Left cardiac atrium (tissue), 4 donors: Measurements from ENCODE around the gene MACROD2. TPM values are rescaled to one million over a fixed set of nuclear protein-coding genes. Genes with fewer than 3 reads are reported as not detected.
A peak's percentile ranks its signal among the peaks of the same experiment; 100 is the strongest.
"Not testable (repeated sequence)": the region's sequence is repeated elsewhere in the genome, so short reads cannot be mapped to it uniquely, and the experiment has no call there.

Experiments used
- ATAC-seq, 2 donors: fragments of 200-7000 bp; cut with Tn5 transposase; one replicate each; pipeline ENCODE4 v1.9.1; 2020; ENCODE audit warnings: mild to moderate bottlenecking in 2 of 2, moderate library complexity in 2 of 2
- DNase-seq: peaks from one replicate; pipeline ENCODE4 v3.0.0-alpha.2; 2020
- intact Hi-C, 2 donors: fragments of 100-400 bp; cut with DNase I; formaldehyde crosslinking; loops; one replicate each; pipeline versions ENCODE4 v1.14.1 to v1.15.1; 2022 to 2023
- total RNA-seq, 2 donors: library from RNA; stranded (reverse); fragmentation: NEBNext Ultra II Directional; extraction: Animal tissue kit (Norgen Biotek cat#: 25700); gene quantifications; one replicate each; pipeline ENCODE4 v1.2.1, GENCODE V29; 2021
- donor health status: DM: no; HTN: yes; CAD: no.
- donor health status: DM: no; HTN: yes; CAD: no; lungs with severe emphysema.
- donor health status: DM: yes; HTN: yes; CAD: no.
- donor health status: Dilated cardiomyopathy.

Gene MACROD2
- total RNA-seq, 2 donors from 2014 or later = 1.3 to 2.6 TPM

DNA sequence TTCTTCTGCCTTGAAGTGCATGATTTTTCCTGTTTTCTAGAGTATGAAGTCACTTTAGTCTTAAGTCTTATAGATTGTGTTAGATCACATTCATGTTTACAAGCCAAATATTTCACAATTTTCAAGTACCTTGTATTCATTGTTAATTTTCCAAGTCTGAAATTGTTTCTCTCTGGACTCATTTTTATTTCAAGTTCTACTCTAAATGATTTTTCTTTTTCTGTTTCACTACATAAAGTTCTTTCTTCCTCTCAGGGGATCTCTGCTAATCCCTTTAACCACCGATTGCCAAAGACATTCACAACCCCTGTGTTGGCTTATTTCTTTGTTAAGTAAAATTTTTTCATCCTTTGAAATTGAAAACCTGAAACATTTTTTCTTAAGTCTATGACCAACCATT is 1772.3 kb downstream of the MACROD2 start:
- DNase-seq (no peak), ATAC-seq (no peak)
- intact Hi-C loops = no loop called here

- no peak for DNase-seq
- intact Hi-C loops = no loop called here
- no peak for ATAC-seq
Measured at GRCh38 chr20:15767999-15768741, 1772.9 kb downstream of the MACROD2 start.

DNA sequence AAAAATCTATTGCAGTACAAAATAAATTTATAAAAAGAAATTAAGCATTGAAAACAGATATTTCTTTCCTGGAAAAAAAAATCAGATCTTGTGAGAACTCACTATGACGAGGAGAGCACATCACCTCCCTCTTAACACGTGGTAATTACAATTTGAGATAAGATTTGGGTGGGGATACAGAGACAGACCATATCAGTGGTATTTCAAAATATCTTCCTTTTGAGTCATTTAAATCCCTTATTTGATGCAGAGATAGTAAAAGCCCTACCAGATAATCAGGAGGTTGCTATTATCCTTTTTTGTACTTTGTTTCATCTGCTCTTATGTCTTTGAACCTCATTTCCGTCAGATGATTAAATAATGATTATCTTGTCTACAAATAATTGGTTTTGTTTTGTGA is 1777.5 kb downstream of the MACROD2 start:
- ATAC-seq (no peak), DNase-seq (no peak)
- intact Hi-C loops = no loop called here

- intact Hi-C loops = no loop called here
- ATAC-seq (no peak), DNase-seq (no peak)
Measured at GRCh38 chr20:15774926-15775325, 1779.6 kb downstream of the MACROD2 start.

- no peak for ATAC-seq
- intact Hi-C loops = no loop called here
- no peak for DNase-seq
Measured at GRCh38 chr20:15776770-15777466, 1781.6 kb downstream of the MACROD2 start.

DNA sequence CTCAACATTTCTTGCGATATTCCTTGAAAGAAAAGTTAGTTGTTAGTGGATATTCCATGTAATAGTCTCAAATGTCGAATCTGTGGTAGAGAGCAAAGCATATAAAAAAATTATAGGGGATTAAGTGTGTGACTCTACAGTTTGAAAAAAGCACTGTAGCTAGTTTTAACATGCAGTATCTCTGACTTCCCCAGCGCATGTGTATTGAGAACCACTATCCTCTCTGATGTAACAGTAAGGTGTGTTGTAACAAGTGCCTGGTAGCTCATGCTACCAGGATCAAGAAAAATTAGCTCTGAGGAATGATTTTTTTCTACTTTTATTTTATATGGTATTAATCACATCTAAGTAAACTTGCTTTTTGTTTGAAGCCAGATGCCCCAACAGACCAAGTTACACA is 1788.7 kb downstream of the MACROD2 start:
- intact Hi-C loops = no loop called here
- ATAC-seq (no peak), DNase-seq (no peak)

GRCh38 chr20:15789079-15789478 is 1793.8 kb downstream of the MACROD2 start:
- DNase-seq (no peak), ATAC-seq (no peak)
- intact Hi-C loops = no loop called here

DNA sequence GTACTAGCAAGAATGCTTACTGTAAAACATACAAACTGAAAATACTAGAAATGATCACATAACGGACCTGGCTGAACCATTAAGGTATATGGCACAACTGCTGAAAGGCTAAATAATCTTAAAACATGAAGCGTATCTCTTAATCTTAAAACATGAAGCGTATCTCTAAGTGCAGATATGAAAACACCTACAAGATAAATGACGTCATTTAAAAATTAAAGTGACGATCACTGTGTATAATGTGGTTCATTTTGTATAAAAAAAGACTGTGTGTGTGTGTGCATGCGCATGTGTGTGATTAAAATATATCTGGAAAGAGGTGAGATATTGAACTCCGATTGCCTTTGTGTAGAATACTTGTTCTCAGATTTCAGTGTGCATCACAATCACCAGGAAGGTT is 1797.5 kb downstream of the MACROD2 start:
- DNase-seq (no peak), ATAC-seq (no peak)
- intact Hi-C loops = no loop called here

DNA sequence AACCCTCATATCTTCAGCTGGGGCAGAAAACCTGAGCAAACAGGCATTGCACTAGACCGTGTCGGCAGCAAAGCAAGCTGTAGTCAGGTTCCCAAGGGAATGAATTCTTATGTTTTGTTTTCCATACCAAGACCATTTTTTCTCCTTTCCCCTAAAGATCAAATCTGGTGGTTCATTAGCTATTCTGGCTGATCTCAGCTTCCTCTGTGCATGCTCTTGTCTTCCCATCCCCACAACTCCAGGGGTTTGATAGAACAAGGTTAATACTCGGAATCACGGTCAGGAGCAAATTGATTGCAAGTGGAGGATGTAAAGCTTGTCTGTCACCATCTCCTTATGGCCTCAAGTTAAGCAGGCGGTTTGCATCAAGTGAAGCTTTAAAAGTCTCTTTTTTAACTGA is 1799.1 kb downstream of the MACROD2 start:
- DNase-seq (no peak), ATAC-seq (no peak)
- intact Hi-C loops = no loop called here

DNA sequence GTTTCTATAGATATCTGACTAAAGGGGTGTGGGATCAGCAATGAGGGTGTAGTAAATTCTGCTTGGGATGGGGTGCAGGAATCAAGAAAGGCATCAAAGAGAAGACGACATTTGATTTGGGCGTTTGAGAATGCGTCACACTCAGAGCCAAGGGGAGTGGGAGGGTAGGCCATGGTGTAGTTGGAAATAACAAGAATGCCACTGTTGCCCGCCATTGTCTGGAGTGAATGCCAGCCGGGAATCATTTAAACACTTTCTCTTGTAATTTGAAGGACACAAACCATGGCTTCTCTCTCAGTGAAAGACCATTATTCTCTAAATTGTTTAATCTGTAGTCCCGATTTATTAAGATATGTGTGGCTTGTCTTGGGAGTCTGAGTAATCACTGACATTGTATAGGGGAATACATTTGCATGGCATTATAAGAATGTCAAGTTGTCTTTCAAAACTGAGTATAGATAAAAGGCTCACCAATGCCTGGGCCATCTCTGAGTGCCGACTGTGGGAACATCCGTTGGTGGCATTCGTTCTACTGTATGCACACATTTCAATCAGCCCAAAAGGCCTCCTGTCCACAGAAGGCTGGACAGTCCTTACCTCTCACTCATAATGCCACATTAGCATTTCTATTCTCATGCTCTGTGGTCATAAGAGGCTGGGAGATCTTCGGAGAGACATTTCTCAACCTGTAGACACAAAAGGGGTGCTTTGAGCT is 1800.1 kb downstream of the MACROD2 start:
- intact Hi-C loops = no loop called here
- no peak for DNase-seq
- no peak for ATAC-seq

- DNase-seq (no peak), ATAC-seq (no peak)
- intact Hi-C loops = no loop called here
Measured at GRCh38 chr20:15799871-15800270, 1804.6 kb downstream of the MACROD2 start.

DNA sequence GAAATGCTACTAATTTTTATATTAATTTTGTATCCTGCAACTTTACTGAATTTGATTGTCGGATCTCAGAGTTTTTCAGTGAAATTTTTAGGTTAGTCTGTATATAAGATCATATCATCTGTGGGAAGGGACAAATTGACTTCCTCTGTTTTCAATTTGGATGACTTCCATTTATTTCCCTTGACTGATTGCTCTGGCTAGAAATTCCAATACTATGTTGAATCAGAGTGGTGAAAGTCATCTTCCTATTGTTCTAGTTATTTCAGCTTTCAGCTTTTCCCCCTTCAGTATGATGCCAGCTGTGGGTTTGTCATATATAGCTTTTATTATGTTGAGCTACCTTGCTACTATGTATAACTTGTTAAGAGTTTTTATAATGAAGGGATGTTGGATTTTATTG is 1806.7 kb downstream of the MACROD2 start:
- ATAC-seq = no peak
- DNase-seq = no peak
- intact Hi-C loops = no loop called here

- intact Hi-C loops = no loop called here
- no peak for ATAC-seq
- no peak for DNase-seq
Measured at GRCh38 chr20:15805154-15805553, 1809.8 kb downstream of the MACROD2 start.

DNA sequence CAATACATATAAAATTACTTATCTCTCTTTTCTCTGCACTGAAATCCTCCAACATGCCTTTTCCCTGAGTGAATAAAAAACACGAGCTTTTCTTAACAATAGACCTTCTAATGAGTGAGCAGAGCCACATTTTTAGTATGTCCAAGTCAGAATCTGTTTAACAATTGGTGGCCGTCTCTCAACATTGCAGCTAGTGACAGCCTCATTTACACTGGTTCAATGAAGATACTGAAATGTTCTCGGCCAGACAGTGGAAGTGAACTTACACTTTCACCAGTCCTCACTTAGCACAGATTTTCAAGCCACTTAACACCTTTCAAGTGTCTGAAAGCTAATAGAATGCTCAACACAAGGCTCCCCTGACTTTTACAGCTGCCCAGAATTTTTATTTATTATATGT is 1810.8 kb downstream of the MACROD2 start:
- ATAC-seq (no peak), DNase-seq (no peak)
- intact Hi-C loops = no loop called here

DNA sequence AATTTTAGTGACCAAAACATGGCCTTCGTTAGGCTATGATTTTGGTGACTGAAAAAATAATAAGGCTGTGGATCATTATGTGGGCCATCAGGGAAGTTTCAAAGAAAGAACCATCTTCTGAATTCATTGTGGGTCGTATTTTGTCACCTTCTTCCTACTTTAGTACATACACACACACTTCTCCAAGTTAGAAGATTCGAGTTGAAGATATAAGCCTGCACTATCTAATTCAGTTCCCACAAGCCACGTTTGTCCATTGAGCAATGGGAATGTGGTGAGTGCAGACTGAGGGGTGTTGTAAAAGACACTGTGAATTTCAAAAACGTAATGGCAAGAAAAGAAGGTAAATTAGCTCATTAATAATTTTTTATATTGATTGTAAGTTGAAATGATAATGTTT is 1812.0 kb downstream of the MACROD2 start:
- no peak for DNase-seq
- no peak for ATAC-seq
- intact Hi-C loops = no loop called here

DNA sequence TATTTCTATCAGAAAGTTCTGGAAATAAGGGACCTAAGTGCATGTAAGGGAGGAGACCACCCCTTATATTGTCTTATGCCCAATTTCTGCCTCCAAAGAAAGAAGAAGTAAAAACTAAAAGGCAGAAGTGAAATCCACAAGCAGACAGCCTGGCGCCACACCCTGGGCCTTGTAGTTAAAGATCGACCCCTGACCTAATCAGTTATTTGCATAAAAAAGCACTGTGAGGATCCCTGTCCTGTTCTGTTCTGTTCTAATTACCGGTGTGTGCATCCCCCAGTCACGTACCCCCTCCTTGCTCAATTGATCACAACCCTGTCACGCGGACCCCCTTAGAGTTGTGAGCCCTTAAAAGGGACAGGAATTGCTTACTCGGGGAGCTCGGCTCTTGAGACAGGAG is 1812.5 kb downstream of the MACROD2 start:
- DNase-seq, intact Hi-C loops, ATAC-seq: not testable (repeated sequence)

DNA sequence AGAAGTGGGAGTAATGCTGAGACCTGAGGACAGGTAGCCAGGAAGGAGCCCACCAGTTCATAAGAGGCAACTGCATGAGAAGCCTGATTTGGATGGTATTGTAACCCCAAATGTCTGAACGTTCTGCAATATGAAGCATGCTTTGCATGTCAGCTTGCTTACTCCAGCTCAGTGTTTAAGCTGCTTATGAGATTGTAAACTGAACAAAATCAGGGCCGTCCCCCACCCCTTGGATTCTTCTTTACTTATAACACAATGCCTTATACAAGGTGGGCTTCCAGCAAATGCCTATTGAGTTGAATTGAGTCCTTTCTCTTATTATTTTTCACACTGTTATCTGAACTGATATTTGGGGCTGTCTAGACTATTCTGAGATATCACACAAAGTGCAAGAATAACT is 1816.6 kb downstream of the MACROD2 start:
- DNase-seq (no peak), ATAC-seq (no peak)
- intact Hi-C loops = no loop called here

GRCh38 chr20:15812696-15813095 is 1817.4 kb downstream of the MACROD2 start:
- ATAC-seq (no peak), DNase-seq (no peak)
- intact Hi-C loops = no loop called here

GRCh38 chr20:15814360-15814759 is 1819.0 kb downstream of the MACROD2 start:
- no peak for DNase-seq
- ATAC-seq = no peak
- intact Hi-C loops = no loop called here

DNA sequence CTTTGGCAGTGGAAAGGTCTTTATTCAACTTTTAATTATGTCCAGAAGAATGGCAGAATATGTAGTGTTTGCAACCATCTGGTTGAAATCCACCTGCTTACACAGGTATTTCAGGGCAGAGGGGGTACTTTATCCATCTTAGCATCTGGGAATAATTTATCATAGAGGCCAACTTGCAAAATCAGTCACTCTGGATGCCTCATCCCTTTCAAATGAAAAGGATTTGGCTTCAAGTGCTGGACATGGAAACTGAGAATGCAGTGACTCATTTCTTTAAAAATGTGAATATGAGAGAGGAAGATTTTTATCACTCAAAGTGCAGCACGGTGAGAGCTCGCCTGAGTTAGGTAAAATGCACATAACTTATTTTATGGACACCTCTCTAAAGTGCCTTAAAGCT is 1819.6 kb downstream of the MACROD2 start:
- ATAC-seq (peak in 1 of 2 donors; percentile 36), DNase-seq (no peak)
- intact Hi-C loops = no loop called here
